OCI-LY1 (cell line): ENCODE data around the gene SGPP2.

Source experiments
- H2AFZ ChIP-seq: fragments of 200-600 bp; sonication (generic), shearing (Covaris generic); 2 replicates; pipeline ENCODE4 v1.6.0; 2014; ENCODE audit warnings: antibody characterized with exemption, mild to moderate bottlenecking, low read length
- H3F3A ChIP-seq: fragments of 200-600 bp; sonication (generic), shearing (Covaris generic); 2 replicates; pipeline ENCODE4 v1.6.0; 2014; ENCODE audit warnings: mild to moderate bottlenecking, antibody characterized with exemption, low read length, moderate library complexity; ENCODE audit not compliant: insufficient read depth
- H3K27ac ChIP-seq: fragments of 200-600 bp; sonication (generic); 2 replicates; pipeline ENCODE4 v1.5.1; 2014; ENCODE audit warnings: low read length, mixed run types, mild to moderate bottlenecking, low read depth; ENCODE audit not compliant: poor library complexity, severe bottlenecking
- H3K27me3 ChIP-seq: fragments of 200-600 bp; sonication (generic); 2 replicates; pipeline ENCODE4 v1.6.0; 2014; ENCODE audit warnings: antibody characterized with exemption, mild to moderate bottlenecking, low read length, moderate library complexity; ENCODE audit not compliant: insufficient read depth
- H3K36me3 ChIP-seq: fragments of 200-600 bp; sonication (generic); 2 replicates; pipeline ENCODE4 v1.6.1; 2014; ENCODE audit warnings: mild to moderate bottlenecking, antibody characterized with exemption, low read length, moderate library complexity, mixed read lengths; ENCODE audit not compliant: insufficient read depth
- H3K4me1 ChIP-seq: fragments of 200-600 bp; sonication (generic); 2 replicates; pipeline ENCODE4 v1.5.1; 2014; ENCODE audit warnings: mild to moderate bottlenecking, low read length, moderate library complexity; ENCODE audit not compliant: insufficient read depth, severe bottlenecking
- H3K4me2 ChIP-seq: fragments of 200-600 bp; sonication (generic), shearing (Covaris generic); 2 replicates; pipeline ENCODE4 v1.6.1; 2014; ENCODE audit warnings: low read length
- H3K4me3 ChIP-seq: fragments of 200-600 bp; sonication (generic); 2 replicates; pipeline ENCODE4 v1.5.1; 2014; ENCODE audit warnings: low read length, low read depth, mild to moderate bottlenecking, mixed read lengths; ENCODE audit not compliant: poor library complexity, severe bottlenecking
- H3K79me2 ChIP-seq: fragments of 200-600 bp; shearing (Covaris generic); 2 replicates; pipeline ENCODE4 v1.6.1; 2016; ENCODE audit warnings: mixed run types, low read length, mixed read lengths; ENCODE audit not compliant: insufficient read depth
- H3K9ac ChIP-seq: fragments of 200-600 bp; sonication (generic), shearing (Covaris generic); 2 replicates; pipeline ENCODE4 v1.6.1; 2014; ENCODE audit warnings: mild to moderate bottlenecking, low read length, mixed read lengths
- H3K9me2 ChIP-seq: fragments of 200-600 bp; sonication (generic), shearing (Covaris generic); 2 replicates; pipeline ENCODE4 v1.6.1; 2014; ENCODE audit warnings: low read depth, mild to moderate bottlenecking, low read length, mixed read lengths
- H3K9me3 ChIP-seq: fragments of 200-600 bp; shearing (Covaris generic); 2 replicates; pipeline ENCODE4 v1.6.1; 2014; ENCODE audit warnings: low read length, mixed read lengths
- H4K20me1 ChIP-seq: fragments of 200-600 bp; sonication (generic), shearing (Covaris generic); 2 replicates; pipeline ENCODE4 v1.6.0; 2016; ENCODE audit warnings: mild to moderate bottlenecking, low read length; ENCODE audit not compliant: insufficient read depth
- CTCF ChIP-seq: fragments of 200-600 bp; sonication (generic), shearing (Covaris generic); IDR thresholded peaks from 2 replicates; pipeline ENCODE4 v1.5.1; 2017; ENCODE audit warnings: mild to moderate bottlenecking, antibody characterized with exemption, low read length, moderate library complexity, mixed read lengths
- EZH2 ChIP-seq: fragments of 200-600 bp; sonication (generic), shearing (Covaris generic); IDR thresholded peaks from 2 replicates; pipeline ENCODE4 v1.8.0; 2017; ENCODE audit warnings: borderline replicate concordance, mixed run types, mild to moderate bottlenecking, antibody characterized with exemption, low read length, moderate library complexity, mixed read lengths

SGPP2 gene

GRCh38 chr2:222424729-222425671 is 657 bp downstream of the SGPP2 start:
- H3F3A ChIP-seq: no peaks in the 10 kb centered on the region
- H3K9me2 ChIP-seq: no peaks in the 10 kb centered on the region
- H3K79me2 ChIP-seq: no peaks in the 10 kb centered on the region
- H3K27ac ChIP-seq: no peak overlapping the region
- no peak overlapping the region for H2AFZ ChIP-seq
- H3K36me3 ChIP-seq: no peaks in the 10 kb centered on the region
- no peak overlapping the region for H3K4me2 ChIP-seq
- no peaks in the 10 kb centered on the region for H3K9me3 ChIP-seq
- H3K27me3 ChIP-seq: peaks cover 4% of the 10 kb centered on the region; the same call in 1 of the 2 replicates
- TF ChIP-seq CTCF (no peak), EZH2 (no peak)
- no peaks in the 10 kb centered on the region for H3K4me1 ChIP-seq
- no peak overlapping the region for H3K9ac ChIP-seq
- H4K20me1 ChIP-seq: no peaks in the 10 kb centered on the region
- H3K4me3 ChIP-seq: no peak overlapping the region

- no peak for TF ChIP-seq CTCF
- TF ChIP-seq EZH2: no peak
- H3K4me2 ChIP-seq: no peak overlapping the region
- peaks cover 4% of the 10 kb centered on the region; the same call in 1 of the 2 replicates for H3K27me3 ChIP-seq
- H3K36me3 ChIP-seq: no peaks in the 10 kb centered on the region
- H3F3A ChIP-seq: no peaks in the 10 kb centered on the region
- no peaks in the 10 kb centered on the region for H3K79me2 ChIP-seq
- no peak overlapping the region for H3K27ac ChIP-seq
- H3K9me3 ChIP-seq: no peaks in the 10 kb centered on the region
- H3K4me3 ChIP-seq: no peak overlapping the region
- no peaks in the 10 kb centered on the region for H3K4me1 ChIP-seq
- H2AFZ ChIP-seq: no peak overlapping the region
- H4K20me1 ChIP-seq: no peaks in the 10 kb centered on the region
- no peaks in the 10 kb centered on the region for H3K9me2 ChIP-seq
- no peak overlapping the region for H3K9ac ChIP-seq
Observed at GRCh38 chr2:222427646-222428301, 3.4 kb downstream of the SGPP2 start.

- H2AFZ ChIP-seq: no peak overlapping the region
- no peak for TF ChIP-seq EZH2
- TF ChIP-seq CTCF: no peak
- H3K9me3 ChIP-seq: no peaks in the 10 kb centered on the region
- no peaks in the 10 kb centered on the region for H3K27me3 ChIP-seq
- H3K4me1 ChIP-seq: no peaks in the 10 kb centered on the region
- H4K20me1 ChIP-seq: no peaks in the 10 kb centered on the region
- H3F3A ChIP-seq: no peaks in the 10 kb centered on the region
- no peaks in the 10 kb centered on the region for H3K9me2 ChIP-seq
- no peak overlapping the region for H3K27ac ChIP-seq
- no peaks in the 10 kb centered on the region for H3K36me3 ChIP-seq
- H3K4me2 ChIP-seq: no peak overlapping the region
- no peak overlapping the region for H3K4me3 ChIP-seq
- H3K9ac ChIP-seq: no peak overlapping the region
- no peaks in the 10 kb centered on the region for H3K79me2 ChIP-seq
Observed at GRCh38 chr2:222430071-222430470, 5.7 kb downstream of the SGPP2 start.
